ENCODE results near the gene ADRA2A.

Gene ADRA2A

GRCh38 chr10:111130471-111130870 lies 53.6 kb downstream of the ADRA2A start:
- no peak for TF ChIP-seq CTCF (IDR thresholded peaks at IDR 0.05)
